NCI-H524 treated with DMSO at 0.1 percent for 48 hours (cell line): ENCODE measurements around the gene SPANXN2.
A peak's percentile ranks its signal among the peaks of the same experiment; 100 is the strongest.
"Not testable (repeated sequence)": the region's sequence is repeated elsewhere in the genome, so short reads cannot be mapped to it uniquely, and the experiment has no call there.

Experiments
- DNase-seq: peaks from one replicate; lab custom pipeline; 2025; lab: John Stamatoyannopoulos, UW

SPANXN2 gene

GRCh38 chrX:143720652-143721051 lies at the start of gene SPANXN2:
TSS of gene SPANXN2 (minus strand) at chrX:143720752. CDS start at chrX:143720668, 84 bp downstream.
- DNase-seq: not testable (repeated sequence)

- DNase-seq: no peak
Observed at GRCh38 chrX:143768976-143769375, 48.4 kb upstream of the SPANXN2 start.

GRCh38 chrX:143767789-143768188 lies 47.2 kb upstream of the SPANXN2 start:
- DNase-seq: not testable (repeated sequence)

- DNase-seq: no peak
Observed at GRCh38 chrX:143757887-143758286, 37.3 kb upstream of the SPANXN2 start.

- DNase-seq: no peak
Observed at GRCh38 chrX:143757375-143757774, 36.8 kb upstream of the SPANXN2 start.

GRCh38 chrX:143754183-143754582 lies 33.6 kb upstream of the SPANXN2 start:
- no peak for DNase-seq

- no peak for DNase-seq
Observed at GRCh38 chrX:143733866-143734265, 13.3 kb upstream of the SPANXN2 start.

- DNase-seq: no peak
Observed at GRCh38 chrX:143726296-143726695, 5.7 kb upstream of the SPANXN2 start.

- no peak for DNase-seq
Observed at GRCh38 chrX:143701460-143701859, 19.1 kb downstream of the SPANXN2 start.

GRCh38 chrX:143694885-143695284 lies 25.7 kb downstream of the SPANXN2 start:
- no peak for DNase-seq

- DNase-seq: no peak
Observed at GRCh38 chrX:143683486-143683885, 37.1 kb downstream of the SPANXN2 start.

GRCh38 chrX:143674926-143675325 lies 45.6 kb downstream of the SPANXN2 start:
- DNase-seq: peak; percentile 6

GRCh38 chrX:143669395-143669794 lies 51.2 kb downstream of the SPANXN2 start:
- DNase-seq: no peak

GRCh38 chrX:143664302-143664701 lies 56.2 kb downstream of the SPANXN2 start:
- DNase-seq: no peak

- no peak for DNase-seq
Observed at GRCh38 chrX:143663755-143664154, 56.8 kb downstream of the SPANXN2 start.
